Stromal cell of bone marrow (primary cell): Measurements from ENCODE around the gene TMEM221.
A peak's percentile ranks its signal among the peaks of the same experiment; 100 is the strongest.
"Not testable (repeated sequence)": the region's sequence is repeated elsewhere in the genome, so short reads cannot be mapped to it uniquely, and the experiment has no call there.

Source experiments
- DNase-seq: peaks from one replicate; pipeline ENCODE4 v3.0.0-alpha.2; 2012; ENCODE audit warnings: low read depth

The TMEM221 gene

DNA sequence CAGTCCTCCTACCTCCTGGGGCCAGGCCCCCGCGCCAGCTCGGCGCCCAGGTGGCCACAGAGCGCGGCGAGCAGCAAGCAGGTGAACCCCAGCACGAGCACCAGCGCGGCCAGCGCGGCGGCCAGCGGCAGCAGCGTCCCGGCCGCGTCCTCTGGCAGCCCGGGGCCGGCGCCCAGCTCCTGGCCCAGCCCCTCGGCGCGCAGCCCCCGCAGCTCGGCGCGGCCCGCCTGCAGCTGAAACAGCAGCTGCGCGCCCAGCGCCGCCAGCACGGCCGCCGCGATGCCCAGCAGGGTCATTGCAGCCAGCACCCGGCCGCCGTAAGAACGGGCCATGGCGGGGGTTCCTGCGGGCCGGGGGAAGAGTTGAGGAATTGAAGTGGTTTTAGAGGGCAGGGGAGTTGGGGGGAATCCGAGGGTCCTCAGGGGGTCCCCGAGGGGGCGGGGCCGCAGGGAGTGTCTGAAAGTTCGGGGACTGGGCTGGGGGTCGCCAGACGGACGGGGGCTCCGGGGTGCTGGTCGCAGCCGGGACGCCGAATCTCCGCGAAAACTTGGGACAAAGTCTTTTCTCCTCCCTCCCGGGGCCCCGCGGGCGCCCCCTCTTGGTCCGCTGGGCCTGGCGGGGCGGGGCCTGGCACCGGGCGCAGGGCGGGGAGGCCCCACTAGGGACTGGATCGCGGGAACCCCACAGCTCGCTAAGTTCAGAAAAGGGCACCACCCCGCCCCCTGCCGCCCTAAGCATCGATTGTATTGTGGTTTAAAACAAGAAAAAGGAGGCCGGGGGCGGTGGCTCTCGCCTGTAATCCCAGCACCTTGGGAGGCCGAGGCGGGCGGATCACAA, at the start of gene TMEM221:
Gene TMEM221 (minus strand): TSS at position 538 of the 837 bp plus-strand sequence. CDS start 206 bp downstream, at position 332.
- no peak for DNase-seq

DNA sequence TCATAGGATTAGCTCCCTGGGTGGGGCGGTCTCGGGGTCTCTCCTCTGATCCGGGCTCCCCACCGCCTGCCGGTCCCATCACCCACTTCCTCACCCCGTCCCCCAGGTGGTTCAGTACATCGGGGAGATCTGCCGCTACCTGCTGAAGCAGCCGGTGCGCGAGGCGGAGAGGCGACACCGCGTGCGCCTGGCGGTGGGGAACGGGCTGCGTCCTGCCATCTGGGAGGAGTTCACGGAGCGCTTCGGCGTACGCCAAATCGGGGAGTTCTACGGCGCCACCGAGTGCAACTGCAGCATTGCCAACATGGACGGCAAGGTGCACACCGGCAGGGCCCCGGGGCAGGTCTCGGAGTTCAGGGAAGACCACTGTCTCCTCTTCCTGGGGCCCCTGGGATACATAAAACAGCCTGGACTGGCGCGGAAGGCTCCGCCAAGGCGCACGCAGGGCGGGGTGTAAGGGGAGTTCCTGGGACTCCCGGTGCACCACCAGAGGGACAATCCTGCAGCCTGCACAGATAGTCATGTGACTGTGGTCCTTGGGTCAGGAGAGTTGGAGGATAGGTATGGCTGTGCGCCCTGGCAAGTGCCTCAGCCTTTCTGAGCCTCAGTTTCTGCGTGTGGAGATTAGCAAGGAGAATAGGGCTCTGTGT, 48.8 kb upstream of the TMEM221 start:
- DNase-seq = no peak

DNA sequence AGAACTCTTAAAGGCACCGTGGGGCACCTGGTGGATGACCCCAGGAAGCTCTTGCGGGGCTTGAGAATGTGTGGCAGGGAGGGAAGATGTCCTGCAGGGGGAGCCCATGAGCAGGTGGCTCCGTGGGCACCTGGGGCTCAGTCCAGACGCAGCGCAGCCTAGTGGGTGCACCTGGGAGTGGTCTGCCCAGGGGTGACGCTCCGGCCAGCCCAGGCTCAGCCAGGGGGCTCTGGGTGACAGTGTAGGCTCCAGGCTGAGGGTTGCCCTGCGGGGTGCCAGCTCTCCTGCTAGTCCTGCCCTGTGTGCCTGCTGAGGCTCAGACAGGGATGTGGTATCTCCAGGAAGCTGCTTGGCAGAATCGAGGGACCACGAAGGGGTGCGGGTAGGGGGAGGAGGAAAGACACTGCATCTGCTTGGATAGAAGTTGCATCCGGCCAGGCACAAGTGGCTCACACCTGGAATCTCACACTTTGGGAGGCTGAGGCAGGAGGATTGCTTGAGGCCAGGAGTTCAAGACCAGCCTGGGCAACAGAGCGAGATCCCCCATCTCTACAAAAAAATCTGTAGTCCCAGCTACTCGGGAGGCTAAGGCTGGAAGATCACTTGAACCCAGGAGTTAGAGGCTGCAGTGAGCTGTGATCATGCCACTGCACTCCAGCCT, 48.0 kb upstream of the TMEM221 start:
- no peak for DNase-seq

DNA sequence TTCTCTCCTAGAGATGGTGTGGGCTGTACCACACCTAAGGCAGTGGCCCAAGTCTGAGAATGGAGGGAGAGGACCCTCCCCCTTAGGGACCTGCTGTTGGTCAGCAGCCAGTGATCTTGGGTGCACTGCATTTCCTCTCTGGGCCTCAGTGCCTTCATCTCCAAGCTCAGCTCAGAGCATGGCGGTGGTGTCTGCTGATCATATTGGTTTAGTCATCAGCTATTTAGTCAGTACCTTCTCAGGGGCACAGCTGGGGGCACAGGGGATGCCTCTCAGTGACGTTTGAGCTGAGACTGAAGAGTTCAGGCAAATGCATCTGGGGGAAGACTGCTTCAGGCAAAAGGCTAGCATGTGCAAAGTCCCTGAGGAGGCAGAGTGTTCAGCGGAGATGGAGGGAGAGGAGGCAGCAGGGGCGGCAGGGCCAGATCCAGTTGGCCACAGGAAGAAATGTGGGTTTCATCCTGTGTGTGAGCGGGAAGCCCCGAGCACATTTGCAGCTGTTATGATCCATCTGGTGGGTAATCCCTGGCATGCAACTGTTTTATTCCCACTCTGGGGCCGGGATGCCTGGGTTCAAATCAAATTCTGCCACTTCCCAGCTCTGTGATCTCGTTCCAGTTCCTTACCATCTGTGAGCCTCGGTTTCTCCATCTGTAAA, 47.3 kb upstream of the TMEM221 start:
- no peak for DNase-seq

DNA sequence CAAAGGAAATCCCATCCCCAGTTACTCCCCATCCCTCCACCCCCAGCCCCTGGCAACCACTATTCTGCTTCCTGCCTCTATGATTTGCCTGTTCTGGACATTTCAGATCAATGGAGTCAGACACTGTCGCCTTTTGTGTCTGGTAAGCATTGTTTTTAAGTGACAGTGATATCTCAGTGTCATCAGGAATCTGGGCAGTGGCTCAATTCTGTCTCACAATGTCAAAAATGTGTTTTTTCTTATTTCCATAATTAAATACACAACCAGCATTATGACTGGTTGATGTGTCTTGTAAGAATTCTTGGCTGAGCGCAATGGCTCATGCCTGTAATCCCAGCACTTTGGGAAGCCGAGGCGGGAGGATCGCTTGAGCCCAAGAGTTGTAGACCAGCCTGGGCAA, 42.8 kb upstream of the TMEM221 start:
- no peak for DNase-seq

DNA sequence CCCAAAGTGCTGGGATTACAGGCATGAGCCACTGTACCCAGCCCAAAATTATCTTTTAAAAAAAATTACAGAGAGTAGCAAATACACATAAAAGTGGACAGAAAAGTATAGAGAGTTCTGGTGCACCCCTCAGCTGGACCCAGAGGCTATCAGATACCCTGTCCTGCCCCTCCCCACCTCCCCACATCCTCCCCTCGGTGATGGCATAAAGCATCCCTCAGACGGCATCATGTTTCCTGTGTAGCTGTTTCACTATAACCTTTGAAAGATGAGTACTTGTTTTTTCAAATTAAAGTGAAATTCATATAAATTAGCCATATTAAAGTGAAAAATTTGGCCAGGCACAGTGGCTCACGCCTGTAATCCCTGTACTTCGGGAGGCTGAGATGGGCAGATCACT, 41.9 kb upstream of the TMEM221 start:
- no peak for DNase-seq

DNA sequence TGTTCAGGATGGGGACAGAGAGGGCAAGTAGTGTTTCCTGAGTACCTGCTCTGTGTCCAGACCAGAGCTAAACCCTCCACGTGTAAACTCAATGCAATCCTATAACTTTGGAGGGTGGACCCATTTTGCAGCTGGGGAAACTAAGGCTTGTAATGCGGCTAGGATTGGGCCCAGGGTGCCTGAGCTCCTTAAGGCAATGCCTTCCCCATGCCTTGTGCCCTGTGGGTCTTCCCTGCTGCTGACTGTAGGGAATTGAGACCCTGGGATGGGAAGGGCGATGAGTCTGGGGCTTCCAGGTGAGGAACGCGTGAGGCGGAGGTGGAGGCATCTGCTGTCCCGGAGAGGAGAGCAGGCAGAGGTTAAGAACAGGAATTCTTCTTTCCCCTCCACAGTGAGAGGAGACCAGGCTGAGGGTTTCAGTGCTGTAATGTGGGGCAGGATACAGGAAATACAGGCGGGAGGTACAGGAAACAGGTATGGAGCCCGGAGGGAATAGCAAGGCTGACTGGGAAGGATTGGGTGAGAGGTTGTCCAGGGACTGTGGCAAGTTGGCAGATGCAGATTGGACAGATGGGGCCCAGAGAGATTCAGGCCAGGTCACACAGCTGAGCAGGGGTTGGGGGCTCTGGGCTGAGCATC, 41.0 kb upstream of the TMEM221 start:
- DNase-seq = no peak

DNA sequence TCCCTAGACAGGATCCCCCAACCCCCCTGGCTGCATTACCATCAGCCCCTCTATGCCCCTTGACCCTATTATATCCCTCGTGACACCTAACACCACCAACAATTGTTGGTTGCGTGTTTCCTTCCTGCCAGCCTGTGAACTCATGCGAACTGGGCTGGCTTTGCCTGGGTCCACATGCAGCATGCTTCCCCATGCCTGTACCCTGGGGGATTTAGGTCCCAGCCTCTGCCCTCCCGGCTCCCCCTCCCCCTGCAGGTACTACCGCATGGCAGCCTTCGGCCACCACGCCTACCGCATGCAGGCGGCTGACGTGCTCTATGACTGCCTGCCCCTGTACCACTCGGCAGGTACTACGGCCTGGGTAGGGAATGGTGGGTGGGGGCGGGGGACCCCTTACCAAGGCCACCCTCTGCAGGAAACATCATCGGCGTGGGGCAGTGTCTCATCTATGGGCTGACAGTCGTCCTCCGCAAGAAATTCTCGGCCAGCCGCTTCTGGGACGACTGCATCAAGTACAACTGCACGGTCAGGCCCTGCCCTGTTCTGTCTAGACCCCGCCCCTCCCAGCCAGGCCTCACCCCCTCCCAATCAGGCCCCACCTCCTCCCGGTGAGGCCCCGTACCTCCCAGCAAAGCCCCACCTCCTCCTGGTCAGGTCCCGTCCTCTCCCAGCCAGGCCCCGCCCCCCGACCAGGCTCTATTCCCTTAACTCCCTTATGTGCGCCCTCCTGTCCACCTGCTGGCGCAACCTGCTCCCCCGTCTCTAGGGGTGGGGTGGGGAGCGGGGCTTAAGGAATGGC, 40.3 kb upstream of the TMEM221 start:
- no peak for DNase-seq

DNA sequence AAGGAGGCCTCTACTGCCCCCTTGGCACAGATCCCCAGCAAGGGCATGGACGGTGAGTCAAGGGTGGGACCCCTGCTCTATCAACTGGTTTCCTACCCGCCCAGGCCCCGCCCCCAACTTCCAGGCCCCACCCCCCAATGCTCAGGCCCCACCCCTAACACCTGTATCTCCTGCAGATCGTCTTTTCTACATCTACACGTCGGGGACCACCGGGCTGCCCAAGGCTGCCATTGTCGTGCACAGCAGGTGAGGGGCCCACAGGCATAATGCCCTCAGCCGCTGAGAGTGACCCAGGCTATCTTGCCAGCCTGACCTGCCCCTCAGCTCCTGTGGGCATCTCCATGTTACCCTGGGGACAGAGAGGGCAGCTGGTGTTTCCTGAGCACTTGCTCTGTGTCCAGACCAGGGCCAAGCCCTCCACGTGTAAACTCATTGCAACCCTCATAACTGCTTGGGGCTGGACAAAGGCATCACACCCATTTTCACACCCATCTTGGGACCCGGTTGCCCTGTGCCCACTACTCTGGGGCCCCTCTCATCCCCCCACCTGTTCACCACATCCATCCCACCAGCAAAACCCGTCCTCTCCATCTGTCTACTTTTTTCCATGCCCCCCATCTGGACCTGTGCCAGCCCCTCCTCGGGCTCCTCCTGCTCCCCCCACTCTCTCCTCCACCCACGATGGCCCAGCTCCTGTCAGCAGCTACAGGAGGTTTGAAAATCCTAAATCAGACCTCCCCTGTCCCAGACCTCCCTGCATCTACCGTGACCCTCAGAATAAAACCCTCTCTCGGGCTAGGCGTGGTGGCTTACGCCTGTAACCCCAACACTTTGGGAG, 39.0 kb upstream of the TMEM221 start:
- no peak for DNase-seq

DNA sequence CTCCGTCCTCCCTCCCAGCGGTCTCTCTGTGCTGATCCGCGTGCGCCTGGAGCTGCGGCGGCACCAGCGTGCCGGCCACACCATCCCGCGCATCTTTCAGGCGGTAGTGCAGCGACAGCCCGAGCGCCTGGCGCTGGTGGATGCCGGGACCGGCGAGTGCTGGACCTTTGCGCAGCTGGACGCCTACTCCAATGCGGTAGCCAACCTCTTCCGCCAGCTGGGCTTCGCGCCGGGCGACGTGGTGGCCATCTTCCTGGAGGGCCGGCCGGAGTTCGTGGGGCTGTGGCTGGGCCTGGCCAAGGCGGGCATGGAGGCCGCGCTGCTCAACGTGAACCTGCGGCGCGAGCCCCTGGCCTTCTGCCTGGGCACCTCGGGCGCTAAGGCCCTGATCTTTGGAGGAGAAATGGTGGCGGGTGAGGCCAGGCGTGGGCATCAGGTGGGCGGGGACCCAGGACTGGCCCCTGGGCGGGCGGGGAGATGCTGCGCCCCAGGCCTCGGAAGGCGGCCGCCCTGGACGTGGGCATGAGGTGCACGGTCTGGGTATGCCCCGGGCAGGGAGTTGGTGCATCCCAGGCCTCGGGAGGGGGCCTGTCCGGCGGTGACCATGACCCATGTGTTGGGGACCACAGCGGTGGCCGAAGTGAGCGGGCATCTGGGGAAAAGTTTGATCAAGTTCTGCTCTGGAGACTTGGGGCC, 38.2 kb upstream of the TMEM221 start:
- DNase-seq = no peak

DNA sequence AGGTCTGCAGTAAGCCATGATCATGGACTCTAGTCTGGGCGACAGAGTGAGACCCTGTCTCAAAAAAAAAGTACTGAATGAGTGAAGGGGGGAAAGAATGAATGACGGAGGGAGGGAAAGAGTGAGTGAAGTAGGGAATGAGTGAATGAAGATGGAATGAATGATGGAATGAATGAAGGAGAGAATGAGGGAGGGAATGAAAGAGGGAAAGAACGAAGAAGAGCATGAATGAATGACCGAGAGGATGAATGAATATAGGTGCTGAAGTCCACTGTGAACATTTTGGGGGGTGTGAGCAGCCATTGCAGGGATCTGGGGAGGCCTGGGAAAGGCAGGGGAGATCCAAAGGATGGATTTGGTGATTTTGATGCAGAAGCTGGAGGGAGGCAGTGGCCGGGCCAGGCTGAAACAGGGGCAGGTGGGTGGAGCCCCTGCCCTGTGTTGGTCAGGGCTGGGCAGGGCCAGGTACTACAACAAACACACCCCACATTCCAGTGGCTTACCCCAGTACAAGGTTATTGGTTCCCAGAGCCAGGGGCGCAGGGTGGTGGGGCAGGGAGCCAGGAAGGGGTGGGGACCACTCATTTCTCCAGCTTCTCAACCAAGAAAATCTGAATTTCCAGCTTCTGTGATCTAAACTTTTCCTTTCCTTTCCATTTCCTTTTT, 36.2 kb upstream of the TMEM221 start:
- DNase-seq = no peak

DNA sequence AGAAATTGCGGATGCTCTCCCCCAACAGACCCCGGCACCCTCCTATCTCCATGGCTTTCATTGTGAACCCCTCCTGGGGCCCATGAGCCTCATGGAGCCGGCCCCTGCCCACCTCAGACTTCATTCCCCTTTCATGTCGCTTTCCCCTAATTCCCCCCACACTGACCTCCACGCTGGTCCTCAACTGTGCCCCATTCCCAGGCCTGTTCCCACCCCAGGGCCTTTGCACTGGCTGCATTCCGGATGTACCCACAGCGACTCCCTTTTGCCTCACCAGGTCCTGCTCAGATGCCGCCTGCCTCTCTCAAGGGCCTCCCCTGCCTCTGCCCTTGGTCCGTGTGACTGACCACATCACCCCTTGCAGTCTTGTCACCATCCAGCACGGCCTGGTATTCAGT, 35.1 kb upstream of the TMEM221 start:
- no peak for DNase-seq

DNA sequence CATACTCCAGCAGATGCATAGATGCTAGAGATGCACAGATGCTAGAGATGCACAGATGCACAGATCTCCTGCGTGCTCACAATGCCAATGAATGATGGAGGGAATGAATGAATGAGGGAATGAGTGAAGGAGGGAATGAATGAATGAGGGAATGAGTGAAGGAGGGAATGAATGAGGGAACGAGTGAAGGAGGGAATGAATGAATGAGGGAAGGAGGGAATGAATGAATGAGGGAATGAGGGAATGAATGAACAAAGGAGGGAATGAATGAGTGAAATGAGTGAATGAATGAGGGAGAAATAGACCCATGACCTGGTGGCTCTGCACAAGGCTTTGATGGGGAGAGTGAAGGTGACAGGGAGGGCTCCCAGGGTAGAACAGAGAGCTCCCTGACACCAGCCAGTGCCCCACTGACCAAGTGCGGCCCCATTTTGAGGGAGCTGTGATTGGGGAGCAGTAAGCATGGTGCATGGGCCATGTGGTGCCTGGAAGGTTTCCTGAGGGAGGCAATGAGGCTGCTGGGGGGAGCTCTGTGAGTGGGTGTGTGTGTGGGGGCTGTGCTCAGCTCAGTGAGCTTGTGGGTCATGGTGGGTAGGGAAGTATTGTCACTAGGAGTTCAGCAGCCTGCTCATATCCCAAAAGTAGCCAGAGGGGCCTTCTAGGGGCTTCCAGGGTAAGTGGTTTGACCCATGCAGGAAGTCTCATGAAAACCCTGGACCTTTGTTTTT, 34.6 kb upstream of the TMEM221 start:
- no peak for DNase-seq

DNA sequence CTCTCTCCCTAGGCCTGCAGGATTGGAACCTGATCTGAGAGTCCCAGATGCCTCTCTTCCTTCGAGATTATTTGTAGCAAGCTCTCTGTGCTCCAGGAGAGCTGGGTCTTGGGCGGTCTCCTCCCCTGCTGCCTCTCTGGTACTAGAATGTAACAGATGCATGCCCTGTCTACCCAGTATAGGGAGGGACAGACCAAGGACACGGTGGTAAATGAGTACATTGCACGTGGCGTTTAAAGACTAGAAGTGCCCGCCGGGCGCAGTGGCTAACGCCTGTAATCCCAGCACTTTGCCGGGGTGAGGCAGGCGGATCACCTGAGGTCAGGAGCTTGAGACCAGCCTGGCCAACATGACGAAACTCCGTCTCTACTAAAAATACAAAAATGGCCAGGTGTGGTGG, 33.5 kb upstream of the TMEM221 start:
- no peak for DNase-seq

DNA sequence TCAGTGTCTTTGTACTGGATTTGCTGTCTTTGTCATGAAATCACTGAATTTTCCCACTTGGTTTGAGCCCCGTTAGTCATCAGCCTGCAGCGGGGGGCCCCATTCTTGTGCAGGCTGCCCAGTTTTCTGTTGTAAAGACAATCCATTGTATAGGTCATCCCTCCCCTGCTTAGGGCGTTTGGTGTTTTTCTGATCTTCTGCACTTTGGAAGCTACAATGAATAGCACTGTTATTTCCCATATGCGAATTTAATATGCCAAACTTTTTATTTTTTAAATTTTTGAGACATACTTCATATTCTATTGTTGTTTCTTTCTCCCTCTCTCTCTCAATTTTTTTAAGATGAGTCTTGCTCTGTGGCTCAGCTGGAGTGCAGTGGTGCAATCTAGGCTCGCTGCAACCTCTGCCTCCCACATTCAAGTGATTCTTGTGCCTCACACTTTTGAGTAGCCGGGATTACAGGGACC, 30.9 kb upstream of the TMEM221 start:
- DNase-seq = peak; percentile 67

DNA sequence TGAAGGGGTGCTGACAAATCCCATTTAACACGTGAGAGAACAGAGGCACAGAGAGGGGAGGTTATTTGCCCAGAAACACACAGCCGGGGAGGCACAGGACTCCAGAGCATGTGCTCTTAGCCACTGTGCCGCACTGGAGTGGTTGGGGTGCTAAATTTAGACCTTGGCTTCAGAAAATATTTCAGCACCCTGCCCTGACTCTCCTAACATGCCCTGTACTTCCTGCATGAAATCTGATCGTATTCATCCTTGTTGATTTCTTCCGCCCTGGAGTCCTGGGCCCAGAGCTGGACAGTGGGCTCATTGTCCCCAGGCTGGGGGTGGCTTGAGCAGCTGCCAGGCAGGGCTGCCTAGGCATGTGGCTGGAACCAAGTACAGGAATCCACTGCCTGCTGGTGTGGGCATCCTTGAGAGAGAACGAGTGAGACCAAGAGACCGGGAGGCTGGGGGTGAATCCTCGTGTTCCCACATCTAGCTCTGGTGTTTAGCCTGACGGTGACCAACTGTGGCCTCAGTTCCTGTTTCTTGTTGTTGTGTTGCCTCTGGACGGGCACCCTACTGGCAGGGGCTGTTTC, 27.2 kb upstream of the TMEM221 start:
- DNase-seq = peak; percentile 44

DNA sequence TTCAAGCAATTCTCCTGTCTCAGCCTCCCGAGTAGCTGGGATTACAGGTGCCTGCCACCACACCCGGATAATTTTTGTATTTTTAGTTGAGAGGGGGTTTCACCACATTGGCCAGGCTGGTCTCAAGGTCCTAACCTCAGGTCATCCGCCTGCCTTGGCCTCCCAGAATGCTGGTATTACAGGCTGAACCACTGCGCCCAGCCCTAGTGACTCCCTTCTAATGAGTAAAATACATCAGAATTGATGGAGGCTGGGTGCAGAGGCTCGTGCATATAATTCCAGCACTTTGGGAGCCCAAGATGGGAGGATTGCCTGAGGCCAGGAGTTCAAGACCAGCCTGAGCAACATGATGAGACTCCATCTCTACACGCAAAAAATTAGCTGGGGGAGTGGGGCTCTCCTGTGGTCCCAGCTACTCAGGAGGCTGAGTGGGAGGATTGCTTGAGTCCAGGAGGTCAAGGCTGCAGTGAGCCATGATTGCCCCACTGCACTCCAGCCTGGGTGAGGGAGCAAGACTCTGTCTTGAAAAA, 26.6 kb upstream of the TMEM221 start:
- not testable (repeated sequence) for DNase-seq

DNA sequence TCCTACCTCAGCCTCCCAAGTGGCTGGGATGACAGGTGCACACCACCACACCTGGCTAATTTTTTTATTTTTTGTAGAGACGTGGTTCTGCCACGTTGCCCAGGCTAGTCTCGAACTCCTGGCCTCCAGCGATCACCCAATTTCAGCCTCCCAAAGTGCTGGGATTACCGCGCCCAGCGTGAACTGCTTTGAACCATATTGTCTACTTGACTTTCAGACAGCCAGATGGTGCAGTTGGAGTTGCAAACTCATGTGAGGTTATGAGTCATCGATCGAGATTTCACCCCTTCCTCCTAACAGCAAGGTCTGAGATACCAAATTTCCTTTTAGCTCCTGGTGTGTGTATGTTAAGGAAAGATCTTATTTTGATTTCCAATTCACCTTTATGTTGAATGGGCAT, 24.6 kb upstream of the TMEM221 start:
- no peak for DNase-seq
